Osteoblast (primary cell): ENCODE data around the gene ABCF3. TPM values are rescaled to one million over a fixed set of nuclear protein-coding genes. Genes with fewer than 3 reads are reported as not detected.

Experiments
- DNase-seq: peaks from one replicate; pipeline ENCODE4 v3.0.0; 2011; ENCODE audit warnings: low spot score, mixed read lengths; ENCODE audit not compliant: insufficient read length; ENCODE audit errors: missing footprints
- H2AFZ ChIP-seq: 2 replicates; pipeline ENCODE4 v1.6.0; 2011; ENCODE audit warnings: mild to moderate bottlenecking, low read length
- H3K27ac ChIP-seq: 2 replicates; pipeline ENCODE4 v1.5.1; 2011; ENCODE audit warnings: mild to moderate bottlenecking, low read depth, low read length, moderate library complexity
- H3K27me3 ChIP-seq: 2 replicates; pipeline ENCODE4 v1.6.0; 2012; ENCODE audit warnings: mild to moderate bottlenecking, control low read depth, inconsistent platforms, low read length, moderate library complexity; ENCODE audit not compliant: insufficient read depth
- H3K36me3 ChIP-seq: 2 replicates; pipeline ENCODE4 v1.5.1; 2011; ENCODE audit warnings: mild to moderate bottlenecking, low read length, control low read depth, moderate library complexity; ENCODE audit not compliant: insufficient read depth
- H3K4me1 ChIP-seq: 2 replicates; pipeline ENCODE4 v1.5.1; 2011; ENCODE audit warnings: mild to moderate bottlenecking, low read length, control low read depth, moderate library complexity; ENCODE audit not compliant: insufficient read depth
- H3K4me2 ChIP-seq: 2 replicates; pipeline ENCODE4 v1.6.0; 2011; ENCODE audit warnings: mild to moderate bottlenecking, low read length; ENCODE audit not compliant: insufficient read depth
- H3K4me3 ChIP-seq: fragments of 200-600 bp; sonication (generic); 3 replicates; pipeline ENCODE4 v1.5.1; 2012; ENCODE audit warnings: mild to moderate bottlenecking, low read length, inconsistent platforms; ENCODE audit not compliant: insufficient read depth
- H3K79me2 ChIP-seq: 2 replicates; pipeline ENCODE4 v1.6.0; 2012; ENCODE audit warnings: mild to moderate bottlenecking, low read length, control low read depth, inconsistent platforms; ENCODE audit not compliant: insufficient read depth
- H3K9me3 ChIP-seq: 2 replicates; pipeline ENCODE4 v1.5.1; 2011; ENCODE audit warnings: low read depth, low read length, control low read depth
- H4K20me1 ChIP-seq: 2 replicates; pipeline ENCODE4 v1.6.0; 2012; ENCODE audit warnings: mild to moderate bottlenecking, low read length, control low read depth; ENCODE audit not compliant: insufficient read depth
- CTCF ChIP-seq: IDR thresholded peaks from 2 replicates; pipeline ENCODE4 v1.5.1; 2011; ENCODE audit warnings: mild to moderate bottlenecking, low read depth, low read length, moderate library complexity; ENCODE audit errors: extremely low read depth
- total RNA-seq: library from RNA; depleted of rRNA; stranded (reverse); fragments of >200 nt; gene quantifications from 2 replicates; pipeline ENCODE4 v1.2.3, GENCODE V29; 2012

The ABCF3 gene
- total RNA-seq, 1 donor = 46.7 TPM

DNA sequence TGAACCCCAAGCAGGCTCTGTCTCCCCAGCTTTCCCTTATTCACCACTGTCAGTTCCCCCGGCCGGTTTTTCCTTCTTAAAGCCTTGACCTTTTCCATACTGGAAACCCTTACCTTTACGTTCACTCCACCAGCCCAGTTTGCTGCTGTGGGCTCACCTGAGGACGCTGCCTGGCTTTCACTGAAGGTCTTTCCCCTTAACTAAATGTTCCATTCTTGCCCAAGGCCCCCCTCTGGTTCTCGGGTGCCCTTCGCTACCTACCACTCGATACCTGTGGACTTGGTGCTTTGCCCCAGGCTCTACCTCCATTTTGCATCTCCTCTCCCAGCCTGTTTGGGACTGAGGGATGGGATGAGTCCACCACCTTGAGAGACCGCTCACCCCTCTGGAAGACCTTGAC is 10.5 kb upstream of the ABCF3 start:
- Histone ChIP-seq H3K79me2 (peaks cover 69% of the 10 kb centered on the region), H3K27me3 (no peaks in the 10 kb centered on the region), H3K4me3 (peak overlapping the region; percentile 93), H3K4me1 (peaks cover 74% of the 10 kb centered on the region), H4K20me1 (peaks cover 65% of the 10 kb centered on the region), H3K4me2 (peak overlapping the region; percentile 98), H3K9me3 (no peaks in the 10 kb centered on the region), H2AFZ (no peak overlapping the region), H3K36me3 (peaks cover 52% of the 10 kb centered on the region), H3K27ac (peak overlapping the region; percentile 85)
- peak; percentile 79 for DNase-seq
- no peak for TF ChIP-seq CTCF

DNA sequence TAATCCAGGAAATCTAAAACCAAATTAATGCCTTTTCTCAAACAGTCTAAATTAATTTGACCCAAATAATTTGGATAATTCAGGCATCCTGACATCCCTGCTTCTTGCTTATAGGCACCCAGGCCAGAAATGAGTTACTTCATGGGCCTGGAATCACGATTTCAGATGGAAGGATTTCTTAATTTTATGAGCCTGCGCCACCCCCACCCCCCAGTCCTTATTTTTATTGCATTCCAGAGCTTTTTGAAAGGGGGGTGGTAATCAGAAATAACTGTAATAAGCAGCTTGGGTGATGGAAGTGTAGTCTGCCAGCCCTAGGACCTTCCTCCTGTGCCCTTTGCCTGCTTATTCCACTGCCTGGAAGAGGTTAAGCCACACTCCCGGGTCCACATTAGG is 10.0 kb upstream of the ABCF3 start:
- Histone ChIP-seq H3K79me2 (peaks cover 70% of the 10 kb centered on the region), H3K4me3 (peak overlapping the region; percentile 93), H3K4me1 (peaks cover 71% of the 10 kb centered on the region), H3K27ac (peak overlapping the region; percentile 85), H3K27me3 (no peaks in the 10 kb centered on the region), H4K20me1 (peaks cover 70% of the 10 kb centered on the region), H2AFZ (no peak overlapping the region), H3K9me3 (no peaks in the 10 kb centered on the region), H3K36me3 (peaks cover 52% of the 10 kb centered on the region), H3K4me2 (peak overlapping the region; percentile 98)
- DNase-seq = peak; percentile 80
- no peak for TF ChIP-seq CTCF

DNA sequence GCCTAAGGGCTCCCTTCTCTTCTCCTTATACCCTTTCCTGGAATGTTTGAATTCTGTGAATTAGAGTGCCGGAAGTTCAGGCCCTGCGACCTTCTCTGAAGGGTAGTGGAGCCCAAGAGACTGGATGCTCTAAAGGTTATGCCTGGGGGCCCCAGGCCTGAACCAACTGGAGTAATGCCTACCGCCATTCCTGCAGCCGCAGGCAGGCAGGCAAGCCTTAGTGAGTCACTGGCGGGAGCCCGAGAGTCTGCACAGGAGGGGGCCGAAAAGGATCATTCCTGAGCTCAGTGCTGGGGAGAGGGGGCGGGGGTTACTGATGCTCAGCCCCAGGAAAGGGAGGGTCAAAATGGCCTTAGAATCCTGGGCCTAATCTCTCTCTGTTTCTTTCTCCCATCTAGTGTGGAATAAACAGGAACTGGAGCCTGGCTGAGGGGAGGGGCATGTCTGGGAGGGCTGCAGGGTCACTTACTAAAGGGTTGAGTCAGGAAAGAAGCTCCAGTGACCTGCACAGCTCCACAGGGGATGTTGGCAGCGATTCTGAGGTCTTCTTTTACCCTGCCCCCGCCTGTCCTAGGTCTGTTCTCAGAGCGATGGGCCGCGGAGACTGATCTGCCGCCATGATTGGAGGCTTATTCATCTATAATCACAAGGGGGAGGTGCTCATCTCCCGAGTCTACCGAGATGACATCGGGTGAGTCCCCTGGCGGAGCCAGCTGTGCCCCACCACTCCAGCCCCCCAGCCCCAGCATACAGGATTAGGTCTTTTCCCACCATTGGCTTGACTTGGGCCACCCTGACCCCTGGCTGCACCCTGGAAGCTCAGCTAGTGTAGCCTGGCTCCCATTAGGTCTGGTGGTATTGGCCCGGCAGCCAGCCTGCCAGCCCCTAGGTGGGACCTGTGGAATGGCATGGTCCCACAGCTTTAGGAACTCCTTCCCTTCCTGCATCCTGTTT is 9.3 kb upstream of the ABCF3 start:
- peaks cover 74% of the 10 kb centered on the region for H3K79me2 ChIP-seq
- no peaks in the 10 kb centered on the region for H3K9me3 ChIP-seq
- peak overlapping the region; percentile 50 for H2AFZ ChIP-seq
- H3K4me1 ChIP-seq = peaks cover 65% of the 10 kb centered on the region
- no peaks in the 10 kb centered on the region for H3K27me3 ChIP-seq
- H3K4me3 ChIP-seq = peak overlapping the region; percentile 93
- peak overlapping the region; percentile 85 for H3K27ac ChIP-seq
- peaks cover 52% of the 10 kb centered on the region for H3K36me3 ChIP-seq
- H3K4me2 ChIP-seq = peak overlapping the region; percentile 98
- no peak for TF ChIP-seq CTCF
- H4K20me1 ChIP-seq = peaks cover 71% of the 10 kb centered on the region
- DNase-seq = peak; percentile 98

DNA sequence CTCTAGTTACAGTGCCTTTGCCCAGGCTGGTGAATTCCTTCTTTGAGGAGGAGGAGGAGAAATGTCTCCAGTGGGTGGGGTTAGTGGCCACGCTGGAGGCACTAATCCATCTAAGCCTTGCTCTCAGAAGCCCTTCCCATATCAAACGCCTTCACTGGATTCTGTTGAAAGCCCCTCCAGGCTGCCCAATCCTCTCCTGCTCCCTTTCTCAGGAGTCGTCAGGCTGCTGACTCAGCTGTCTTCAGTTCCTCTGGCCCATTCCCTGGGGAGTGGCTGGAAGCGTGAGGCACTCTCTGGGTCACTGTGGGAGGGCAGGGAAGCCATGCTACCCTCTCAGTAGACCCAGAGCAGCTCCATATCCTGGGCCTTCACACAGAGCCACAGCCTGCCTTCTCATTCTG is 8.7 kb upstream of the ABCF3 start:
- no peak overlapping the region for H2AFZ ChIP-seq
- H3K27ac ChIP-seq = peak overlapping the region; percentile 85
- no peak for TF ChIP-seq CTCF
- peaks cover 71% of the 10 kb centered on the region for H4K20me1 ChIP-seq
- DNase-seq = peak; percentile 90
- H3K4me1 ChIP-seq = peaks cover 58% of the 10 kb centered on the region
- peak overlapping the region; percentile 93 for H3K4me3 ChIP-seq
- no peaks in the 10 kb centered on the region for H3K27me3 ChIP-seq
- peaks cover 54% of the 10 kb centered on the region for H3K36me3 ChIP-seq
- H3K4me2 ChIP-seq = peak overlapping the region; percentile 98
- no peaks in the 10 kb centered on the region for H3K9me3 ChIP-seq
- peaks cover 80% of the 10 kb centered on the region for H3K79me2 ChIP-seq
